ENCODE data around the gene REPS1. TPM values are rescaled to one million over a fixed set of nuclear protein-coding genes. Genes with fewer than 3 reads are reported as not detected.

REPS1 gene
- total RNA-seq (ENCODE audit: low replicate concordance): 34.9 and 42.6 TPM in 2 replicates

DNA sequence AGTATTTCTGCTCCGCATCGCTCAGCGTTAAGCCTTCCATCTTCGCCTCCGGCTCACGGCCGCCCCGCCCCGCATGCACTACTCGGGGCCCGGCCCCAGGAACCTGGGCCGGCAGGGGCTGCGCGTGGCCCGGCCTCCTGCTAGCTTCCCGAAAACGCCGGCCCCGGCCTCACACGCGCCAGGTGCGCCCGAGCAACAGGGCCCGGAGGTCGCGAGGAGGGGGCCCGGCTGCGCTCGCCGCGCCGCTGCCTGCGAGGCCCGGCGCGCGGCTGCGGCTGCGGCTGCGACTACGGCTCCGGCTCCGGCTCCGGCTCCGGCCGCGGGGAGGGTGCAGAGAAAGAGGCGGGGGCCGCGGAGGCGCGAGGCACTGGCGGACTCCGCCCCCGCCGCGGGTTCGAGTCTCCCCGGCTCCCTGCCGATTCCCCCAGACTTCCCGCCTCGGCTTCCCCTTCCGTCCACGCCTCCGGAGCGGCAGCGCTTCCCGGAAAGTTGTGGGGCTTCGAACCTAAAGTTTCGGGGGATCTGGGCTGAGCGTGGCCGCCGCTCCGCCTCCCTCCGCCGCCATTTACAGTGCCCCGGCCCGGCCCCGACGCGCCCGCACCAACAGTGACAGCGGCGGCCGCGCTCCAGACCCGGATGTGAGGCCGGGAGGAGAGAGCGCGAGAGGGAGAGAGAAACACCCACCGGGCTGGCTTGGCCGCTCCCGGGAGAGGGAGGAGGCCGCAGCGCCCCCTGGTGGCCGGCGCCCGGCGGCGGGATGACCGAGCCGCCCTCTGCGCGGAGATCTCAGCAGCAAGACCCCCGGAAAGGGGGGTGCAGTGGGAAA, at the start of gene REPS1:
Gene REPS1 (minus strand): TSS at position 611 of the 826 bp plus-strand sequence. CDS start 571 bp downstream, at position 40.
- H3K4me3 ChIP-seq (ENCODE audit: low read depth, low read length): peak within 1 kb of the TSS; percentile 88
- peak; percentile 85 for DNase-seq (ENCODE audit: low read depth)
- TF ChIP-seq, protein P1, sequence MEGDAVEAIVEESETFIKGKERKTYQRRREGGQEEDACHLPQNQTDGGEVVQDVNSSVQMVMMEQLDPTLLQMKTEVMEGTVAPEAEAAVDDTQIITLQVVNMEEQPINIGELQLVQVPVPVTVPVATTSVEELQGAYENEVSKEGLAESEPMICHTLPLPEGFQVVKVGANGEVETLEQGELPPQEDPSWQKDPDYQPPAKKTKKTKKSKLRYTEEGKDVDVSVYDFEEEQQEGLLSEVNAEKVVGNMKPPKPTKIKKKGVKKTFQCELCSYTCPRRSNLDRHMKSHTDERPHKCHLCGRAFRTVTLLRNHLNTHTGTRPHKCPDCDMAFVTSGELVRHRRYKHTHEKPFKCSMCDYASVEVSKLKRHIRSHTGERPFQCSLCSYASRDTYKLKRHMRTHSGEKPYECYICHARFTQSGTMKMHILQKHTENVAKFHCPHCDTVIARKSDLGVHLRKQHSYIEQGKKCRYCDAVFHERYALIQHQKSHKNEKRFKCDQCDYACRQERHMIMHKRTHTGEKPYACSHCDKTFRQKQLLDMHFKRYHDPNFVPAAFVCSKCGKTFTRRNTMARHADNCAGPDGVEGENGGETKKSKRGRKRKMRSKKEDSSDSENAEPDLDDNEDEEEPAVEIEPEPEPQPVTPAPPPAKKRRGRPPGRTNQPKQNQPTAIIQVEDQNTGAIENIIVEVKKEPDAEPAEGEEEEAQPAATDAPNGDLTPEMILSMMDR (IDR thresholded peaks at IDR 0.05; ENCODE audit: insufficient read depth, low read length): peak; percentile 77

- no peak overlapping the region for H3K4me3 ChIP-seq (ENCODE audit: low read depth, low read length)
- TF ChIP-seq, protein P1 (IDR thresholded peaks at IDR 0.05; ENCODE audit: insufficient read depth, low read length): no peak
Observed at GRCh38 chr6:139037490-139037889, 49.4 kb upstream of the REPS1 start.

DNA sequence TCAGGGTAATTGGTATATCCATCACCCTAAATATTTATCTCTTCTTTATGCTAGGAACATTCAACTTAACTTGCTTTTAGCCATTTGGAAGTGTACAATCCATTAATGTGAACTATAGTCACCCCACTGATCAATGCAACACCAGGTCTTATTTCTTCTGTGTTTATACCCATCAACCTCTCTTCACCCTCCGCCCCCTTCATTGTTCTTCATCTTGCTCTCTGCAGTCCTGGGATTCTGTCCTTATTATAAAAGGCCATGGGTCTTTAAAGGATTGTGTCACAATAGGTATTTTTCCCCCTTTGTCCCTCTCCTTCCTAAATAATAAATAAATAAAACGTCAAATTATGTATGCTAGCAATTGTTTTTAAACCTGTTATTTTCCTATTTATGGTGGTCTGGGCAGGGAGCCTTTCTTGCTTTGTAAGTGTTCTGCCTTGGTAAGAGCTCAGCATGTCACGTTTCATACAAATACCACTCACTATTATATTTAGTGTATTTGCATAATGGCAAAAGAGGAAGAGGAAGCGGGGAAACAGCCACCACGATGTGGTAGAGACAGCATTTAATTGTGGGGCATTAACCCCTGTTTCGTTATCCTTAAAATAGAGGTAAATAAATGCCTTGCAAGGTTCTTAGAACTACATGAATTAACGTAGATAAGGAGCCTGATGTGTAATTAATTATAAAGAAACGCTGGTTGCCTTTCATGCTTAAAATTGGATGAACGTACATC, 42.3 kb upstream of the REPS1 start:
- TF ChIP-seq, protein P1 (IDR thresholded peaks at IDR 0.05; ENCODE audit: insufficient read depth, low read length): no peak
- peak overlapping the region; percentile 86 for H3K4me3 ChIP-seq (ENCODE audit: low read depth, low read length)
- DNase-seq (ENCODE audit: low read depth): no peak

More at GRCh38 chr6:139037490-139037889, 49.4 kb upstream of the REPS1 start:
- peak; percentile 84 for DNase-seq (ENCODE audit: low read depth)

DNA sequence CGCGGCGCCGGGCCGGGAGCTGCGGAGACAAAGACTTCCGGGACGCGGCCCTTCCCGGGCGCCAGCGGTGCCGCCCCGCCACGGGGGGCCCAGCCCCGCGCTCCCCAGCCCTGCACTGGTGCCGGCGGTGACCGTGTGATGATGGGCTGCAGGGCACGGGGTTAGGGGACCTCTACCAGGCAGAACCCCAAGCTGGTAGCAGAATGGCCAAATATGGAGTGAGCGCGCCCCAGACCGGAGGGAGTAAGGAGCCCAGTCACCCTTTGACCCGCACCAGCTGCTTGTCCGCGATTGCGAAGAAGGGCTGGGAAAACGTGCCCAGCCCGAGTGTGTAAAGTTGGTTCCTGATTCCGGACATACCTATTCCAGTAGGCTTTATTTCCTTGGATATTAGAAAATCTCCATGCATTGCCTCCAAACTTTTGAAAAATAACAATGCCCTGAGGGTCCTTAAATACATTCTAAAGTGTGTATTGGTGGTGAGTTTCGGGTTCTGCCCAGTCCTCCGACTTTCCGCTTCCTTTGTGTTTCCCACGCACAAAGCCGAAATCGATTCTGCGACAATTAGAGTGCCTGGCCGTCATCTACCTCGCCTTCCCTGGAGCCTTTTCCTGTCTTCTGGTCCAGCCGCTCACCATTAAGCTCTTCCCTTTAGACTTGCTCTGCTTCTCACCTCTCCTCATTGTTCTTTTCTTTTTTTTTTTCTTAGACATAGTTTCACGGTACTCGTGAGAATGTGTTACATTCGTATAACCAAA, 41.6 kb upstream of the REPS1 start:
- peak; percentile 61 for DNase-seq (ENCODE audit: low read depth)
- peak overlapping the region; percentile 86 for H3K4me3 ChIP-seq (ENCODE audit: low read depth, low read length)
- TF ChIP-seq, protein P1 (IDR thresholded peaks at IDR 0.05; ENCODE audit: insufficient read depth, low read length): no peak

GRCh38 chr6:139028658-139029469, 40.8 kb upstream of the REPS1 start, which contains the start of gene ABRACL:
Gene ABRACL, plus strand, starts transcription at chr6:139028745. Its CDS starts 5,416 bp downstream, at chr6:139034161.
- peak within 1 kb of the TSS; percentile 86 for H3K4me3 ChIP-seq (ENCODE audit: low read depth, low read length)
- DNase-seq (ENCODE audit: low read depth): peak; percentile 58
- TF ChIP-seq, protein P1 (IDR thresholded peaks at IDR 0.05; ENCODE audit: insufficient read depth, low read length): no peak

Data from fibroblast of the aortic adventitia (primary cell).